ENCODE results near the gene COL20A1.

The COL20A1 gene

GRCh38 chr20:63307538-63308217 is 14.7 kb downstream of the COL20A1 start:
- DNase-seq (ENCODE audit: low read depth in 1 of 2, low spot score in 1 of 2) = no peak

GRCh38 chr20:63308218-63308911 is 15.4 kb downstream of the COL20A1 start:
- no peak for DNase-seq (ENCODE audit: low read depth in 1 of 2, low spot score in 1 of 2)

GRCh38 chr20:63309261-63310071 is 16.5 kb downstream of the COL20A1 start:
- DNase-seq (ENCODE audit: low read depth in 1 of 2, low spot score in 1 of 2) = no peak

GRCh38 chr20:63310265-63310991 is 17.4 kb downstream of the COL20A1 start:
- DNase-seq (ENCODE audit: low read depth in 1 of 2, low spot score in 1 of 2) = no peak

GRCh38 chr20:63311186-63311832 is 18.3 kb downstream of the COL20A1 start:
- no peak for DNase-seq (ENCODE audit: low read depth in 1 of 2, low spot score in 1 of 2)

GRCh38 chr20:63311833-63312243 is 18.9 kb downstream of the COL20A1 start:
- DNase-seq (ENCODE audit: low read depth in 1 of 2, low spot score in 1 of 2) = no peak

- DNase-seq (ENCODE audit: low read depth in 1 of 2, low spot score in 1 of 2) = no peak
Measured at GRCh38 chr20:63312273-63312672, 19.3 kb downstream of the COL20A1 start.

- DNase-seq (ENCODE audit: low read depth in 1 of 2, low spot score in 1 of 2) = no peak
Measured at GRCh38 chr20:63312690-63313348, 19.8 kb downstream of the COL20A1 start.

GRCh38 chr20:63313349-63314014 is 20.5 kb downstream of the COL20A1 start:
- no peak for DNase-seq (ENCODE audit: low read depth in 1 of 2, low spot score in 1 of 2)

GRCh38 chr20:63314015-63314471 is 21.1 kb downstream of the COL20A1 start:
- no peak for DNase-seq (ENCODE audit: low read depth in 1 of 2, low spot score in 1 of 2)

GRCh38 chr20:63314566-63315239 is 21.7 kb downstream of the COL20A1 start:
- DNase-seq (ENCODE audit: low read depth in 1 of 2, low spot score in 1 of 2) = no peak

GRCh38 chr20:63315240-63315689 is 22.3 kb downstream of the COL20A1 start:
- no peak for DNase-seq (ENCODE audit: low read depth in 1 of 2, low spot score in 1 of 2)

GRCh38 chr20:63315731-63316491 is 22.9 kb downstream of the COL20A1 start:
- no peak for DNase-seq (ENCODE audit: low read depth in 1 of 2, low spot score in 1 of 2)

GRCh38 chr20:63316502-63316921 is 23.5 kb downstream of the COL20A1 start:
- no peak for DNase-seq (ENCODE audit: low read depth in 1 of 2, low spot score in 1 of 2)

- no peak for DNase-seq (ENCODE audit: low read depth in 1 of 2, low spot score in 1 of 2)
Measured at GRCh38 chr20:63317061-63317460, 24.1 kb downstream of the COL20A1 start.

GRCh38 chr20:63317601-63318291 is 24.8 kb downstream of the COL20A1 start:
- DNase-seq (ENCODE audit: low read depth in 1 of 2, low spot score in 1 of 2) = no peak

- no peak for DNase-seq (ENCODE audit: low read depth in 1 of 2, low spot score in 1 of 2)
Measured at GRCh38 chr20:63318391-63319163, 25.6 kb downstream of the COL20A1 start.
